Measurements from ENCODE around the gene FGFR3.

The FGFR3 gene

GRCh38 chr4:1784395-1784788, 8.7 kb upstream of the FGFR3 start:
- no peak for DNase-seq (ENCODE audit: low read depth)
- no peak overlapping the region for H3K9ac ChIP-seq (ENCODE audit: low read length)
- H3K4me1 ChIP-seq (ENCODE audit: control insufficient read depth, insufficient read depth, low read length): no peaks in the 10 kb centered on the region
- H3K9me3 ChIP-seq (ENCODE audit: control insufficient read depth, low read length): no peaks in the 10 kb centered on the region
- H3K36me3 ChIP-seq (ENCODE audit: control insufficient read depth, insufficient read depth, low read length, severe bottlenecking): no peaks in the 10 kb centered on the region
- H3K4me3 ChIP-seq (ENCODE audit: low read length): no peak overlapping the region
- peaks cover 16% of the 10 kb centered on the region for H3K27me3 ChIP-seq (replicated peaks; ENCODE audit: control insufficient read depth, insufficient read depth, low read length)

- Histone ChIP-seq H3K4me1 (ENCODE audit: control insufficient read depth, insufficient read depth, low read length) (no peaks in the 10 kb centered on the region), H3K4me3 (ENCODE audit: low read length) (no peak overlapping the region), H3K9me3 (ENCODE audit: control insufficient read depth, low read length) (no peaks in the 10 kb centered on the region), H3K36me3 (ENCODE audit: control insufficient read depth, insufficient read depth, low read length, severe bottlenecking) (no peaks in the 10 kb centered on the region), H3K9ac (ENCODE audit: low read length) (no peak overlapping the region), H3K27me3 (replicated peaks; ENCODE audit: control insufficient read depth, insufficient read depth, low read length) (peaks cover 16% of the 10 kb centered on the region)
- no peak for DNase-seq (ENCODE audit: low read depth)
Measured at GRCh38 chr4:1784789-1785591, 8.1 kb upstream of the FGFR3 start.

GRCh38 chr4:1785592-1785991, 7.5 kb upstream of the FGFR3 start:
- Histone ChIP-seq H3K9ac (ENCODE audit: low read length) (no peak overlapping the region), H3K4me3 (ENCODE audit: low read length) (no peak overlapping the region), H3K9me3 (ENCODE audit: control insufficient read depth, low read length) (no peaks in the 10 kb centered on the region), H3K4me1 (ENCODE audit: control insufficient read depth, insufficient read depth, low read length) (no peaks in the 10 kb centered on the region), H3K36me3 (ENCODE audit: control insufficient read depth, insufficient read depth, low read length, severe bottlenecking) (no peaks in the 10 kb centered on the region), H3K27me3 (replicated peaks; ENCODE audit: control insufficient read depth, insufficient read depth, low read length) (peaks cover 16% of the 10 kb centered on the region)
- no peak for DNase-seq (ENCODE audit: low read depth)

- H3K36me3 ChIP-seq (ENCODE audit: control insufficient read depth, insufficient read depth, low read length, severe bottlenecking): no peaks in the 10 kb centered on the region
- peaks cover 22% of the 10 kb centered on the region for H3K27me3 ChIP-seq (replicated peaks; ENCODE audit: control insufficient read depth, insufficient read depth, low read length)
- no peak for DNase-seq (ENCODE audit: low read depth)
- no peak overlapping the region for H3K9ac ChIP-seq (ENCODE audit: low read length)
- no peaks in the 10 kb centered on the region for H3K9me3 ChIP-seq (ENCODE audit: control insufficient read depth, low read length)
- H3K4me3 ChIP-seq (ENCODE audit: low read length): no peak overlapping the region
- H3K4me1 ChIP-seq (ENCODE audit: control insufficient read depth, insufficient read depth, low read length): no peaks in the 10 kb centered on the region
Measured at GRCh38 chr4:1786544-1787362, 6.3 kb upstream of the FGFR3 start.

- Histone ChIP-seq H3K36me3 (ENCODE audit: control insufficient read depth, insufficient read depth, low read length, severe bottlenecking) (no peaks in the 10 kb centered on the region), H3K9ac (ENCODE audit: low read length) (no peak overlapping the region), H3K27me3 (replicated peaks; ENCODE audit: control insufficient read depth, insufficient read depth, low read length) (peaks cover 22% of the 10 kb centered on the region), H3K9me3 (ENCODE audit: control insufficient read depth, low read length) (no peaks in the 10 kb centered on the region), H3K4me1 (ENCODE audit: control insufficient read depth, insufficient read depth, low read length) (no peaks in the 10 kb centered on the region), H3K4me3 (ENCODE audit: low read length) (no peak overlapping the region)
- DNase-seq (ENCODE audit: low read depth): no peak
Measured at GRCh38 chr4:1787411-1788077, 5.5 kb upstream of the FGFR3 start.

- peaks cover 22% of the 10 kb centered on the region for H3K27me3 ChIP-seq (replicated peaks; ENCODE audit: control insufficient read depth, insufficient read depth, low read length)
- H3K4me1 ChIP-seq (ENCODE audit: control insufficient read depth, insufficient read depth, low read length): no peaks in the 10 kb centered on the region
- H3K9ac ChIP-seq (ENCODE audit: low read length): no peak overlapping the region
- no peak overlapping the region for H3K4me3 ChIP-seq (ENCODE audit: low read length)
- H3K9me3 ChIP-seq (ENCODE audit: control insufficient read depth, low read length): no peaks in the 10 kb centered on the region
- DNase-seq (ENCODE audit: low read depth): no peak
- H3K36me3 ChIP-seq (ENCODE audit: control insufficient read depth, insufficient read depth, low read length, severe bottlenecking): no peaks in the 10 kb centered on the region
Measured at GRCh38 chr4:1788254-1788973, 4.7 kb upstream of the FGFR3 start.

GRCh38 chr4:1789552-1789951, 3.5 kb upstream of the FGFR3 start:
- H3K4me3 ChIP-seq (ENCODE audit: low read length): no peak overlapping the region
- H3K9me3 ChIP-seq (ENCODE audit: control insufficient read depth, low read length): no peaks in the 10 kb centered on the region
- H3K9ac ChIP-seq (ENCODE audit: low read length): no peak overlapping the region
- DNase-seq (ENCODE audit: low read depth): no peak
- H3K27me3 ChIP-seq (replicated peaks; ENCODE audit: control insufficient read depth, insufficient read depth, low read length): peaks cover 12% of the 10 kb centered on the region
- no peaks in the 10 kb centered on the region for H3K4me1 ChIP-seq (ENCODE audit: control insufficient read depth, insufficient read depth, low read length)
- H3K36me3 ChIP-seq (ENCODE audit: control insufficient read depth, insufficient read depth, low read length, severe bottlenecking): no peaks in the 10 kb centered on the region

GRCh38 chr4:1790005-1790404, 3.1 kb upstream of the FGFR3 start:
- Histone ChIP-seq H3K4me1 (ENCODE audit: control insufficient read depth, insufficient read depth, low read length) (no peaks in the 10 kb centered on the region), H3K36me3 (ENCODE audit: control insufficient read depth, insufficient read depth, low read length, severe bottlenecking) (no peaks in the 10 kb centered on the region), H3K27me3 (replicated peaks; ENCODE audit: control insufficient read depth, insufficient read depth, low read length) (peaks cover 11% of the 10 kb centered on the region), H3K9me3 (ENCODE audit: control insufficient read depth, low read length) (no peaks in the 10 kb centered on the region), H3K4me3 (ENCODE audit: low read length) (no peak overlapping the region), H3K9ac (ENCODE audit: low read length) (no peak overlapping the region)
- no peak for DNase-seq (ENCODE audit: low read depth)

- no peaks in the 10 kb centered on the region for H3K4me1 ChIP-seq (ENCODE audit: control insufficient read depth, insufficient read depth, low read length)
- H3K4me3 ChIP-seq (ENCODE audit: low read length): no peak overlapping the region
- DNase-seq (ENCODE audit: low read depth): no peak
- H3K27me3 ChIP-seq (replicated peaks; ENCODE audit: control insufficient read depth, insufficient read depth, low read length): peaks cover 23% of the 10 kb centered on the region
- no peaks in the 10 kb centered on the region for H3K36me3 ChIP-seq (ENCODE audit: control insufficient read depth, insufficient read depth, low read length, severe bottlenecking)
- no peaks in the 10 kb centered on the region for H3K9me3 ChIP-seq (ENCODE audit: control insufficient read depth, low read length)
- no peak overlapping the region for H3K9ac ChIP-seq (ENCODE audit: low read length)
Measured at GRCh38 chr4:1792158-1792831, 798 bp upstream of the FGFR3 start.

GRCh38 chr4:1793496-1793840, 375 bp downstream of the FGFR3 start:
- no peaks in the 10 kb centered on the region for H3K9me3 ChIP-seq (ENCODE audit: control insufficient read depth, low read length)
- H3K4me3 ChIP-seq (ENCODE audit: low read length): no peak overlapping the region
- H3K4me1 ChIP-seq (ENCODE audit: control insufficient read depth, insufficient read depth, low read length): no peaks in the 10 kb centered on the region
- H3K9ac ChIP-seq (ENCODE audit: low read length): no peak overlapping the region
- no peaks in the 10 kb centered on the region for H3K36me3 ChIP-seq (ENCODE audit: control insufficient read depth, insufficient read depth, low read length, severe bottlenecking)
- peak; percentile 64 for DNase-seq (ENCODE audit: low read depth)
- H3K27me3 ChIP-seq (replicated peaks; ENCODE audit: control insufficient read depth, insufficient read depth, low read length): peaks cover 23% of the 10 kb centered on the region

Measured in adipocyte (in vitro differentiated cells).